ENCODE results near the gene CYP24A1. TPM values are rescaled to one million over a fixed set of nuclear protein-coding genes. Genes with fewer than 3 reads are reported as not detected.

Gene CYP24A1
- total and polyA plus RNA-seq, 4 experiments from 2014 or later = 0.59 to 3.7 (median 2.0) TPM

DNA sequence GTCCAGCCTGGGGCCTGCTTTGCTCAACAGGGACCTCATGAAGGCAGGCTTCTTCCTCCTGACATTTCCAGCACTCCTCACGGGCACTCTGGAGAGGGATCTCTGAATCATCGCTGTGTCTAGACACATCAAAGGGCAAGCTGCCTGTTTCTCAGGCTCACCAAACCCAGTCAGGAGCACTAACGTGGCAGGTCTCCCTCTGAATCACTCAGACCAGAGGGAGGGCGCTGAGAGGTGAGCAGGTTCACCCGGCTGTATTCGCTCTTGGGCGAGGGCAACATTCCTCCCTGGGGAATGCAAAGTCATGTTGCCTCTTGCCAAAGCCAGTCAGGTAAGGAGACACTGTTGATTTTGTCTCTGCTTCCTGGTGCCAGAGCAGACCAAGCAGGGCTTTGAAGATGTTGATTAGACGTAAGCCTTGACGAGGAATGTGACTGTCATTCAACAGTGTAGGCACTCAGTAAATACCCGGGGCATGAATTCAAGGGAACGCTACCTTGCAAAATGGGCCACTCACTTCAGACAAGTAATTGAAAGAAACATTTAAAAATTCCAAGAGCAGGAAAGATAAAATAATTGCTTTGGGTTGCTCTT, 50.1 kb downstream of the CYP24A1 start:
- Mint-ChIP-seq H3K27me3 (peaks cover 0 to 2% of the 10 kb centered on the region in 2 donors), H3K27ac (no peak overlapping the region), H3K4me1 (no peaks in the 10 kb centered on the region), H3K36me3 (no peaks in the 10 kb centered on the region), H3K9me3 (no peaks in the 10 kb centered on the region), H3K4me3 (no peak overlapping the region)
- no peak for DNase-seq
- no peaks in the 10 kb centered on the region for H3K9me3 ChIP-seq (ENCODE audit: control insufficient read depth in 1 of 2, low read length in 2 of 2)
- no peaks in the 10 kb centered on the region for H3K27me3 ChIP-seq (ENCODE audit: insufficient read depth, low read length)
- intact Hi-C loops (cut with micrococcal nuclease) = no loop called here
- H3K36me3 ChIP-seq (ENCODE audit: insufficient read depth, low read length) = no peaks in the 10 kb centered on the region
- H3K4me3 ChIP-seq (ENCODE audit: low read length in 2 of 2) = no peak overlapping the region
- H3K4me1 ChIP-seq (ENCODE audit: insufficient read depth, low read length) = no peaks in the 10 kb centered on the region
- ChIA-PET CTCF (ENCODE audit: partially characterized antibody) (interaction anchor here (1.3 kb wide), 1 partner anchor 19 kb away, joined by 3 read pairs; no protein-coding TSS in a partner anchor), POLR2A (ENCODE audit: partially characterized antibody) (no interaction called here)
- H3K27ac ChIP-seq (ENCODE audit: low read depth, low read length) = no peak overlapping the region

DNA sequence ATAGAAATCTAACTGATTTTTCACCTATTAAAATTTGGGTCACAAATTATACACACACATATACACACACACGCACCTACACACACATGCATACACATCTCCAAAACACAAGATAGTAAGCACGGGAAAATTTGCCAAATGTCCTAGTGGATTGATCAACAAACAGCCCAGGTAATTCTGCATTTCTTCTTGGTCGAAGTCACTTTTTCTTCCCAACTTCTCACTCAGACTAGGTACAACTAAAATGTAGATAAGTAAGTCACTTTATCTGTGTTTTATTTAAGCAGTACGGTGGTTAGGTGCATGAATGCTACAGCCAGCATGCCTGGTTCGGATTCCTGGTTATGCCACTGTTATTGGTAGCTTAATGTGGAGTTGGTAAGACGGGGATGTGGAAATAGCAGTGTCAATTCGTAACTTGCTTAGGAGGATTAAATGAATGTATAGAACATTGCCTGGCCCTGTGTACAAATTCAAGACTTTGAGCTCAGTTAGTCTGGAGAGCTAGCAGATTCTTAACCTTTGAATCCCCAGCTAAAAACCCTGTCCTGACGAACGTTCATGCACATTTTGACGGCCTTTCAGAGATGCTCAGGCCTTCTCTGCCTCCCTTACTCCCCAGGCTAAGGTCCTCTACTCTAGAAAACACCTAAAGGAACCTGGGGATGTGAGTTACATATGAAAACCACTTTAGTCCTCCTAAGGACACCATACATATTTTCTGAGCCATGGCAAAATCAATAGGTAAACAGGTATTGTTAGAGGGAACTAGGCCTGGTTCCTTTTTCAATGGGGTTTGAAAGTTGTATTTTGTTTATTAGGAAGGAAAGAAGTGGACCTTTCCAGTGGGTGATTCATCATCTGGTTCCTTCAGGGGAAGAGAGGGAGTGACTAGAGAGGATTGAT, 50.9 kb downstream of the CYP24A1 start:
- no peak overlapping the region for H3K4me3 Mint-ChIP-seq
- Histone ChIP-seq H3K4me1 (ENCODE audit: insufficient read depth, low read length) (no peaks in the 10 kb centered on the region), H3K27me3 (ENCODE audit: insufficient read depth, low read length) (no peaks in the 10 kb centered on the region), H3K4me3 (ENCODE audit: low read length in 2 of 2) (no peak overlapping the region), H3K9me3 (ENCODE audit: control insufficient read depth in 1 of 2, low read length in 2 of 2) (no peaks in the 10 kb centered on the region), H3K36me3 (ENCODE audit: insufficient read depth, low read length) (no peaks in the 10 kb centered on the region), H3K27ac (ENCODE audit: low read depth, low read length) (no peak overlapping the region)
- intact Hi-C loops (cut with micrococcal nuclease) = no loop called here
- H3K27me3 Mint-ChIP-seq = peaks cover 0 to 2% of the 10 kb centered on the region in 2 donors
- no peak for DNase-seq
- H3K4me1 Mint-ChIP-seq = no peaks in the 10 kb centered on the region
- no peaks in the 10 kb centered on the region for H3K36me3 Mint-ChIP-seq
- H3K27ac Mint-ChIP-seq = no peak overlapping the region
- no peaks in the 10 kb centered on the region for H3K9me3 Mint-ChIP-seq
- CTCF ChIA-PET (ENCODE audit: partially characterized antibody) = interaction anchor here (1.3 kb wide), 1 partner anchor 18 kb away, joined by 3 read pairs; no protein-coding TSS in a partner anchor
- POLR2A ChIA-PET (ENCODE audit: partially characterized antibody) = no interaction called here

- Histone ChIP-seq H3K9me3 (ENCODE audit: control insufficient read depth in 1 of 2, low read length in 2 of 2) (no peaks in the 10 kb centered on the region), H3K4me1 (ENCODE audit: insufficient read depth, low read length) (no peaks in the 10 kb centered on the region), H3K4me3 (ENCODE audit: low read length in 2 of 2) (no peak overlapping the region), H3K27me3 (ENCODE audit: insufficient read depth, low read length) (no peaks in the 10 kb centered on the region), H3K36me3 (ENCODE audit: insufficient read depth, low read length) (no peaks in the 10 kb centered on the region), H3K27ac (ENCODE audit: low read depth, low read length) (no peak overlapping the region)
- no peak for DNase-seq
- H3K4me3 Mint-ChIP-seq = no peak overlapping the region
- peaks cover 0 to 2% of the 10 kb centered on the region in 2 donors for H3K27me3 Mint-ChIP-seq
- intact Hi-C loops (cut with micrococcal nuclease) = no loop called here
- no peak overlapping the region for H3K27ac Mint-ChIP-seq
- ChIA-PET CTCF (ENCODE audit: partially characterized antibody) (no interaction called here), POLR2A (ENCODE audit: partially characterized antibody) (no interaction called here)
- no peaks in the 10 kb centered on the region for H3K9me3 Mint-ChIP-seq
- H3K4me1 Mint-ChIP-seq = no peaks in the 10 kb centered on the region
- no peaks in the 10 kb centered on the region for H3K36me3 Mint-ChIP-seq
These were observed 51.6 kb downstream of the CYP24A1 start for GRCh38 chr20:54122189-54122588.

DNA sequence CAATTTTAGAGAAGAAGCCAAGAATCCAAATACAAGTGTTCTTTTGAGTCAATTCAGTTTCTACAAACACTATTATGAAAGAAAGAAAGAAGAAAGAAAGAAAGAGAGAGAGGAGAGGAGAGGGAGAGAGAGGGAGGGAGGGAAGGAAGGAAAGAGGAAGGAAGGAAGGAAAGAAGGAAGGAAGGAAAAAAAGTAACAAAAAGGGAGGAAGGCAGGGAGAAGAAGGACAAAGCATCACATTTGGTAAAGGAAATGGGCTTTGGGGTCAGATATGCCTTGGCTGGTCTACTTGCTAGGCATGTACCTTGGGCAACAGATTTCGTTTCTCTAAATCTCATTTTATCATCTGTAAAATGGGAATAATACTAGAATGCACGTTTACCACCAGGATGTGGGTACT, 54.0 kb downstream of the CYP24A1 start:
- intact Hi-C loops (cut with micrococcal nuclease) = no loop called here
- H3K9me3 ChIP-seq (ENCODE audit: control insufficient read depth in 1 of 2, low read length in 2 of 2) = no peaks in the 10 kb centered on the region
- H3K4me3 ChIP-seq (ENCODE audit: low read length in 2 of 2) = no peak overlapping the region
- H3K36me3 ChIP-seq (ENCODE audit: insufficient read depth, low read length) = no peaks in the 10 kb centered on the region
- Mint-ChIP-seq H3K4me1 (no peaks in the 10 kb centered on the region), H3K27ac (no peak overlapping the region), H3K36me3 (no peaks in the 10 kb centered on the region), H3K27me3 (peaks cover 0 to 1% of the 10 kb centered on the region in 2 donors), H3K9me3 (no peaks in the 10 kb centered on the region), H3K4me3 (no peak overlapping the region)
- no peaks in the 10 kb centered on the region for H3K27me3 ChIP-seq (ENCODE audit: insufficient read depth, low read length)
- no peak for DNase-seq
- no peak overlapping the region for H3K27ac ChIP-seq (ENCODE audit: low read depth, low read length)
- H3K4me1 ChIP-seq (ENCODE audit: insufficient read depth, low read length) = no peaks in the 10 kb centered on the region
- ChIA-PET POLR2A (ENCODE audit: partially characterized antibody) (no interaction called here), CTCF (ENCODE audit: partially characterized antibody) (no interaction called here)

DNA sequence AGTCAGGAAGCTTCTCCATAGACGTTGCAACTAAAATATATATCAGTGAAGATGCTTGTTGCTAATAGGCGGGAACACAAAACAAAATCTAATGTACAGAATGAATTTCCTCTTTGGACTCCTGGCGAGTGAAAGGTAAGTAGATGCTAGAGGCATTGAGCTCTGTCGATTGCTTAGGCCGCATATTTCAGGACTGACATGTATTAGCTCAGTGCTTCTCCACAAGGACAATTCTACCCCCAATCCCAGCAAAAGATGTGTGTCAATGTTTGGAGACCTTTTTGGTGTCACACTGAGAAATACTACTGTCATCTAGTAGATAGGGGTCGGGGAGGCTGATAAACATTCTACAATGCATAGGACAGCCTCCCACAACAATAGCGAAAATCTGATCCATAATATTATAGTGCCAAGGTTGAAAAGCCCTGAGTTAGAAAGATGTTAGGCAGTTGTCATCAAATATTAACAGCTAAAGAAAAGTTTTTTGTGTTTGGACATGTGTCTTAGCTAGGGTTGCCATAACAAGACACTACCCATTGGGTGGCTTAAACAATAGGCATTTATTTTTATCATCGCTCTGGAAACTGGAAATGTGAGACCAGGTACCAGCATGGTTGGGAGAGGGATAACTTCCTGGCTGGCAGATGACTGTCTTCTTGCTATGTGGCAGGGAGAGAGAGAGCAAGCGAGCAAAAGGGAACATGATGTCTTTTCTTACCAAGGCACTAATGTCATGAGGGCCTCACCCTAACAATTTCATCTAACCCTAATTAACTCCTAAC, 55.4 kb downstream of the CYP24A1 start:
- no peak overlapping the region for H3K27ac Mint-ChIP-seq
- intact Hi-C loops (cut with micrococcal nuclease) = no loop called here
- Histone ChIP-seq H3K36me3 (ENCODE audit: insufficient read depth, low read length) (no peaks in the 10 kb centered on the region), H3K4me3 (ENCODE audit: low read length in 2 of 2) (no peak overlapping the region), H3K9me3 (ENCODE audit: control insufficient read depth in 1 of 2, low read length in 2 of 2) (no peaks in the 10 kb centered on the region), H3K27me3 (ENCODE audit: insufficient read depth, low read length) (no peaks in the 10 kb centered on the region), H3K27ac (ENCODE audit: low read depth, low read length) (no peak overlapping the region), H3K4me1 (ENCODE audit: insufficient read depth, low read length) (no peaks in the 10 kb centered on the region)
- ChIA-PET CTCF (ENCODE audit: partially characterized antibody) (interaction anchor here (1.9 to 2.6 kb wide), 2 partner anchors 12 to 15 kb away, joined by 5 to 10 read pairs; no protein-coding TSS in a partner anchor), POLR2A (ENCODE audit: partially characterized antibody) (no interaction called here)
- no peaks in the 10 kb centered on the region for H3K4me1 Mint-ChIP-seq
- DNase-seq = no peak
- no peaks in the 10 kb centered on the region for H3K36me3 Mint-ChIP-seq
- H3K27me3 Mint-ChIP-seq = peaks cover 2 to 5% of the 10 kb centered on the region in 2 donors
- H3K9me3 Mint-ChIP-seq = no peaks in the 10 kb centered on the region
- H3K4me3 Mint-ChIP-seq = no peak overlapping the region

DNA sequence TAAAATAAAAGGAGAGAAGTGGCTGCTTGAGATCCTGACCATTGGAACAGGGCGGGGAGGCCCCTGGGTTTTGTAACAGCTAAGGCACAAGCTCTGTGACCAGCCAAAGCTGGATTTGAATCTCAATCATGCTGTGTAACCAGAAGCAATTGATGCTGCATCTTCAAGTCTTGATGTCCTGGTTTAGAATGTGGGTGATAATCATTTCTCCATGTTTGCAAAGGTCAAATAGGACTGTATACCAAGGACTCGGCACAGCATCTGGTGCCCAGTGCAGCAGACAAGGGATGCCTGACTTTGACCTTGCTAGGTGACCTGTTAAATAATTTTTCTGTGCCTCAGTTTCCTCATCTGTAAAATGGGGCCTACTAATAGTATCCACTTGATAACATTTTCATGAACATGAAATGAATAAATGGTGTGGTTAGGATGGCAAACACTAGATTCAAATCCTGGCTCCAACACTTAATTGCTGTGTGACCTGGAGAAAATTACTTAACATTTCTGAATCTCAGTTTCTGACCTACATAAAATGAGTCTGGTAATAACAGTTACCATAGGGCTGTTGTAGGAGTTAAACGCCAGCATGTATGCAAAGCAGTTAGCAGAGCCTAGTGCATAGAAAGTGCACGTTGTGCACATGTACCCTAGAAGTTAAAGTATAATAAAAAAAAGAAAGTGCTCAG, 57.1 kb downstream of the CYP24A1 start:
- Mint-ChIP-seq H3K4me3 (no peak overlapping the region), H3K27ac (no peak overlapping the region), H3K36me3 (no peaks in the 10 kb centered on the region), H3K9me3 (peaks cover 0 to under 1% (median 0%) of the 10 kb centered on the region in 8 donors), H3K27me3 (peaks cover 4 to 5% of the 10 kb centered on the region in 2 donors), H3K4me1 (no peaks in the 10 kb centered on the region)
- no peaks in the 10 kb centered on the region for H3K27me3 ChIP-seq (ENCODE audit: insufficient read depth, low read length)
- H3K4me3 ChIP-seq (ENCODE audit: low read length in 2 of 2) = no peak overlapping the region
- no peak for DNase-seq
- intact Hi-C loops (cut with micrococcal nuclease) = no loop called here
- no peaks in the 10 kb centered on the region for H3K4me1 ChIP-seq (ENCODE audit: insufficient read depth, low read length)
- H3K9me3 ChIP-seq (ENCODE audit: control insufficient read depth in 1 of 2, low read length in 2 of 2) = no peaks in the 10 kb centered on the region
- no peaks in the 10 kb centered on the region for H3K36me3 ChIP-seq (ENCODE audit: insufficient read depth, low read length)
- POLR2A ChIA-PET (ENCODE audit: partially characterized antibody) = interaction anchor here (0.6 kb wide), 1 partner anchor 61 kb away, joined by 3 read pairs; no protein-coding TSS in a partner anchor
- H3K27ac ChIP-seq (ENCODE audit: low read depth, low read length) = no peak overlapping the region
- CTCF ChIA-PET (ENCODE audit: partially characterized antibody) = interaction anchor here (1.2 to 2.6 kb wide), 3 partner anchors 10 to 13 kb away, joined by 3 to 10 read pairs (median 5); no protein-coding TSS in a partner anchor
